K562 (cell line): ENCODE data around the gene ARMCX2. TPM values are rescaled to one million over a fixed set of nuclear protein-coding genes. Genes with fewer than 3 reads are reported as not detected.

ENCODE experiments used
- NBN ChIP-seq: fragments of 450-650 bp; IDR thresholded peaks from 2 replicates; pipeline ENCODE4 v1.6.1; 2016; ENCODE audit warnings: low read depth, mild to moderate bottlenecking
- NEUROD1 ChIP-seq: fragments of 150-350 bp; IDR thresholded peaks from 2 replicates; pipeline ENCODE4 v1.6.1; 2014; ENCODE audit warnings: borderline replicate concordance, low read length, low read depth; ENCODE audit not compliant: partially characterized antibody
- ZHX1 ChIP-seq: fragments of 150-350 bp; conservative IDR thresholded peaks from 2 replicates; pipeline ENCODE4 v1.6.1; 2014; ENCODE audit warnings: low read length
- polyA plus RNA-seq, 8 experiments: library from polyadenylated mRNA; depleted of rRNA in 4 of 8; stranded (reverse) in 5 of 8; unstranded in 3 of 8; fragments of >200 nt; fragmentation: Nextera tagmentation in 2 of 8; fragmentation: Illumina TruSeq in 1 of 8; extraction: Ambion mirVana in 2 of 8; extraction: Trizol in 1 of 8; gene quantifications; 2 replicates each; pipeline versions ENCODE4 v1.2.1 to v1.2.3, GENCODE V29; 2011 to 2014; ENCODE audit warnings: inconsistent platforms in 1 of 8, missing spikeins in 1 of 8
- total RNA-seq, 7 experiments: library from RNA; depleted of rRNA in 6 of 7; stranded (reverse); fragments of >200 nt in 6 of 7; fragmentation: Illumina TruSeq in 2 of 7; extraction: Trizol in 2 of 7; gene quantifications; 2 replicates each; pipeline versions ENCODE4 v1.2.1 to v1.2.3, GENCODE V29; 2011 to 2021; ENCODE audit warnings: low replicate concordance in 1 of 7
- TF ChIP-seq, protein P1 (sequence below): fragments of 250-450 bp; sonication (Bioruptor Pico); IDR thresholded peaks from 2 replicates; pipeline ENCODE4 v1.8.0; 2021; ENCODE audit warnings: moderate library complexity, mild to moderate bottlenecking, inconsistent platforms
- TF ChIP-seq, protein P2 (sequence below): fragments of 450-650 bp; IDR thresholded peaks from 2 replicates; pipeline ENCODE4 v1.6.1; 2016; ENCODE audit warnings: borderline replicate concordance

ARMCX2 gene
- total and polyA plus RNA-seq, 9 of the 15 experiments (the other 6 are each of a cell fraction or from before 2014, with no cell fraction given) = 0.03 to 0.16 TPM; not detected in 7

GRCh38 chrX:101677028-101677427 is 17.4 kb upstream of the ARMCX2 start (continued):
- TF ChIP-seq ZHX1 (no peak), NEUROD1 (no peak), NBN (no peak)
- TF ChIP-seq, protein P1, sequence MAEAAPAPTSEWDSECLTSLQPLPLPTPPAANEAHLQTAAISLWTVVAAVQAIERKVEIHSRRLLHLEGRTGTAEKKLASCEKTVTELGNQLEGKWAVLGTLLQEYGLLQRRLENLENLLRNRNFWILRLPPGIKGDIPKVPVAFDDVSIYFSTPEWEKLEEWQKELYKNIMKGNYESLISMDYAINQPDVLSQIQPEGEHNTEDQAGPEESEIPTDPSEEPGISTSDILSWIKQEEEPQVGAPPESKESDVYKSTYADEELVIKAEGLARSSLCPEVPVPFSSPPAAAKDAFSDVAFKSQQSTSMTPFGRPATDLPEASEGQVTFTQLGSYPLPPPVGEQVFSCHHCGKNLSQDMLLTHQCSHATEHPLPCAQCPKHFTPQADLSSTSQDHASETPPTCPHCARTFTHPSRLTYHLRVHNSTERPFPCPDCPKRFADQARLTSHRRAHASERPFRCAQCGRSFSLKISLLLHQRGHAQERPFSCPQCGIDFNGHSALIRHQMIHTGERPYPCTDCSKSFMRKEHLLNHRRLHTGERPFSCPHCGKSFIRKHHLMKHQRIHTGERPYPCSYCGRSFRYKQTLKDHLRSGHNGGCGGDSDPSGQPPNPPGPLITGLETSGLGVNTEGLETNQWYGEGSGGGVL (CRISPR knock-in tag) = no peak
- TF ChIP-seq, protein P2, sequence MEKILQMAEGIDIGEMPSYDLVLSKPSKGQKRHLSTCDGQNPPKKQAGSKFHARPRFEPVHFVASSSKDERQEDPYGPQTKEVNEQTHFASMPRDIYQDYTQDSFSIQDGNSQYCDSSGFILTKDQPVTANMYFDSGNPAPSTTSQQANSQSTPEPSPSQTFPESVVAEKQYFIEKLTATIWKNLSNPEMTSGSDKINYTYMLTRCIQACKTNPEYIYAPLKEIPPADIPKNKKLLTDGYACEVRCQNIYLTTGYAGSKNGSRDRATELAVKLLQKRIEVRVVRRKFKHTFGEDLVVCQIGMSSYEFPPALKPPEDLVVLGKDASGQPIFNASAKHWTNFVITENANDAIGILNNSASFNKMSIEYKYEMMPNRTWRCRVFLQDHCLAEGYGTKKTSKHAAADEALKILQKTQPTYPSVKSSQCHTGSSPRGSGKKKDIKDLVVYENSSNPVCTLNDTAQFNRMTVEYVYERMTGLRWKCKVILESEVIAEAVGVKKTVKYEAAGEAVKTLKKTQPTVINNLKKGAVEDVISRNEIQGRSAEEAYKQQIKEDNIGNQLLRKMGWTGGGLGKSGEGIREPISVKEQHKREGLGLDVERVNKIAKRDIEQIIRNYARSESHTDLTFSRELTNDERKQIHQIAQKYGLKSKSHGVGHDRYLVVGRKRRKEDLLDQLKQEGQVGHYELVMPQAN = no peak
